Measurements from ENCODE around the gene ZSCAN23. TPM values are rescaled to one million over a fixed set of nuclear protein-coding genes. Genes with fewer than 3 reads are reported as not detected.

ZSCAN23 gene
- 6.2 and 6.6 TPM in 2 replicates for total RNA-seq

GRCh38 chr6:28443112-28443773 is at the start of gene ZSCAN23:
Gene ZSCAN23, minus strand, starts transcription at chr6:28443491. Its CDS starts 7,225 bp downstream, at chr6:28436266.

GRCh38 chr6:28399350-28400121 is 43.8 kb downstream of the ZSCAN23 start, which contains the start of gene ZSCAN12:
Gene ZSCAN12, minus strand, starts transcription at chr6:28399747. Its CDS starts 1,342 bp downstream, at chr6:28398405.

Small RNA genes within 50 kb of the gene (small RNA-seq; reads per million reads assigned to genes)
- not detected for gene RNU2-45P

Other genes starting within 250 kb of the ZSCAN23 start
- gene ZSCAN9, start 218.2 kb downstream of the ZSCAN23 start, total RNA-seq: 5.5 and 7.2 TPM in 2 replicates
- gene ZKSCAN4, start 191.2 kb downstream of the ZSCAN23 start, total RNA-seq: 4.5 and 4.8 TPM in 2 replicates
- gene NKAPL, start 184.2 kb downstream of the ZSCAN23 start, total RNA-seq: 0.73 and 1.6 TPM in 2 replicates
- gene ZSCAN26, start 176.3 kb downstream of the ZSCAN23 start, total RNA-seq: 9.2 and 11.0 TPM in 2 replicates
- 4.4 and 5.3 TPM in 2 replicates for gene PGBD1, start 161.9 kb downstream of the ZSCAN23 start, total RNA-seq
- 0.98 and 3.7 TPM in 2 replicates for gene ZSCAN31, start 107.3 kb downstream of the ZSCAN23 start, total RNA-seq
- 2.7 and 3.3 TPM in 2 replicates for gene ZKSCAN3, start 93.5 kb downstream of the ZSCAN23 start, total RNA-seq
- gene ZSCAN12, start 43.7 kb downstream of the ZSCAN23 start, total RNA-seq: 4.4 and 5.1 TPM in 2 replicates
- not detected in 2 replicates for gene GPX6, start 72.3 kb upstream of the ZSCAN23 start, total RNA-seq
- not detected in 2 replicates for gene GPX5, start 82.4 kb upstream of the ZSCAN23 start, total RNA-seq

Measured in subcutaneous preadipocyte (primary cell).